HepG2 (cell line): ENCODE measurements around the gene C18orf54. TPM values are rescaled to one million over a fixed set of nuclear protein-coding genes. Genes with fewer than 3 reads are reported as not detected.

Experiments used
- ATAC-seq: fragments of 200-7000 bp; cut with Tn5 transposase; 3 replicates; pipeline ENCODE4 v1.9.1; 2020; ENCODE audit warnings: mild to moderate bottlenecking, moderate library complexity
- BruUV-seq: library from RNA; stranded (reverse); fragments of 400-500 nt; replicated peaks from 2 replicates; lab custom pipeline; 2021; lab: Mats Ljungman, UMichigan
- CTCF ChIA-PET: fragments of 300-600 bp; formaldehyde crosslinking; extraction: SDS; loops from one replicate; lab custom pipeline; 2021; ENCODE audit warnings: low total read pairs, inconsistent platforms, low intra/inter-chr PET ratio; lab: Yijun Ruan, JAX
- POLR2A ChIA-PET: fragments of 350-600 bp; sonication (Branson Sonifier 250); formaldehyde crosslinking; loops from one replicate; lab custom pipeline; 2020; ENCODE audit warnings: antibody characterized with exemption, inconsistent platforms; lab: Yijun Ruan, JAX
- DNase-seq: peaks from one replicate; pipeline ENCODE4 v3.0.0-alpha.2; 2015; ENCODE audit warnings: low spot score
- FAIRE-seq: peaks from 3 replicates; lab custom pipeline; 2011; peaks lifted over from hg19 to GRCh38; lab: Jason Lieb, UNC
- H2AFZ ChIP-seq: one replicate; pipeline ENCODE4 v1.6.1; 2011; ENCODE audit warnings: low read length, inconsistent platforms
- H3K27ac ChIP-seq: fragments of 300-600 bp; 3 replicates; pipeline ENCODE4 v1.8.0; 2011; ENCODE audit warnings: mixed run types, mild to moderate bottlenecking, mixed read lengths, low read length, inconsistent platforms; ENCODE audit not compliant: insufficient read depth; ENCODE audit errors: extremely low read length
- H3K27me3 ChIP-seq, 2 experiments: fragments of 200-600 bp in 1 of 2; 2 replicates in 1 of 2; 3 replicates in 1 of 2; pipeline versions ENCODE4 v1.6.0 to v1.8.0; 2011; ENCODE audit warnings: low read length in 2 of 2, mild to moderate bottlenecking in 2 of 2, moderate library complexity in 2 of 2, inconsistent platforms in 1 of 2; ENCODE audit not compliant: insufficient read depth in 2 of 2, control insufficient read depth in 1 of 2
- H3K36me3 ChIP-seq, 2 experiments: fragments of 200-600 bp in 1 of 2; replicated peaks in 1 of 2; 2 replicates in 1 of 2; 3 replicates in 1 of 2; pipeline versions ENCODE4 v1.5.1 to v1.8.0; 2011; ENCODE audit warnings: low read length in 2 of 2, inconsistent platforms in 1 of 2; ENCODE audit not compliant: insufficient read depth in 2 of 2, control insufficient read depth in 1 of 2
- H3K4me1 ChIP-seq: 2 replicates; pipeline ENCODE4 v1.5.1; 2012; ENCODE audit warnings: low read length, inconsistent platforms; ENCODE audit not compliant: insufficient read depth
- H3K4me2 ChIP-seq: 2 replicates; pipeline ENCODE4 v1.6.0; 2011; ENCODE audit warnings: low read depth, low read length, inconsistent platforms
- H3K4me3 ChIP-seq, 3 experiments: fragments of 200-600 bp in 1 of 3; sonication (generic), shearing (Covaris generic) in 1 of 3; replicated peaks in 1 of 3; 2 replicates each; pipeline ENCODE4 v1.5.1; 2011 to 2016; ENCODE audit warnings: low read length in 3 of 3, inconsistent platforms in 2 of 3, low read depth in 2 of 3, mild to moderate bottlenecking in 2 of 3, control low read depth in 1 of 3, mixed read lengths in 1 of 3; ENCODE audit not compliant: insufficient read depth in 1 of 3
- H3K79me2 ChIP-seq: one replicate; pipeline ENCODE4 v1.6.1; 2011; ENCODE audit warnings: low read length, inconsistent platforms; ENCODE audit not compliant: insufficient read depth
- H3K9ac ChIP-seq: 2 replicates; pipeline ENCODE4 v1.6.0; 2011; ENCODE audit warnings: mild to moderate bottlenecking, low read depth, low read length, inconsistent platforms; ENCODE audit not compliant: insufficient read depth
- H3K9me3 ChIP-seq: 2 replicates; pipeline ENCODE4 v1.5.1; 2012; ENCODE audit warnings: mild to moderate bottlenecking, low read length
- H4K20me1 ChIP-seq: 2 replicates; pipeline ENCODE4 v1.6.0; 2011; ENCODE audit warnings: inconsistent platforms, mild to moderate bottlenecking, low read length, moderate library complexity; ENCODE audit not compliant: insufficient read depth
- CCAR2 ChIP-seq: fragments of 200-400 bp; formaldehyde crosslinking; optimal IDR thresholded peaks from 2 replicates; pipeline ENCODE3; 2018; ENCODE audit warnings: low read depth, mild to moderate bottlenecking, low read length, moderate library complexity
- KDM3A ChIP-seq: IDR thresholded peaks from 2 replicates; pipeline ENCODE4 v1.6.1; 2018; ENCODE audit warnings: low read depth, missing compliant biosample characterization
- NR2C2 ChIP-seq: sonication (generic); formaldehyde crosslinking; IDR thresholded peaks from 2 replicates; pipeline ENCODE4 v1.4.0; 2020; ENCODE audit warnings: missing genetic modification reagents, mild to moderate bottlenecking, moderate library complexity, borderline replicate concordance
- SNAPC2 ChIP-seq: sonication (generic); formaldehyde crosslinking; IDR thresholded peaks from 2 replicates; pipeline ENCODE4 v1.8.1; 2022; ENCODE audit warnings: mild to moderate bottlenecking, missing genetic modification reagents
- SP5 ChIP-seq: IDR thresholded peaks from 2 replicates; pipeline ENCODE4 v1.6.1; 2016; ENCODE audit warnings: low read depth, borderline replicate concordance
- THAP9 ChIP-seq: sonication (generic); formaldehyde crosslinking; IDR thresholded peaks from 2 replicates; pipeline ENCODE4; 2020; ENCODE audit warnings: missing genetic modification reagents, mild to moderate bottlenecking, borderline replicate concordance
- ZNF598 ChIP-seq: sonication (generic); formaldehyde crosslinking; IDR thresholded peaks from 2 replicates; pipeline ENCODE4 v1.5.1; 2020; ENCODE audit warnings: mild to moderate bottlenecking, missing genetic modification reagents, borderline replicate concordance
- ZNF691 ChIP-seq: sonication (generic); formaldehyde crosslinking; IDR thresholded peaks from 2 replicates; pipeline ENCODE4 v1.4.0; 2020; ENCODE audit warnings: missing genetic modification reagents, low read depth, mild to moderate bottlenecking, borderline replicate concordance
- ZNF749 ChIP-seq: sonication (generic); formaldehyde crosslinking; IDR thresholded peaks from 2 replicates; pipeline ENCODE4 v1.8.0; 2022; ENCODE audit warnings: mild to moderate bottlenecking, missing genetic modification reagents, moderate library complexity, borderline replicate concordance
- ZNF790 ChIP-seq: sonication (generic); formaldehyde crosslinking; IDR thresholded peaks from 2 replicates; pipeline ENCODE4 v1.8.0; 2022; ENCODE audit warnings: missing genetic modification reagents, mild to moderate bottlenecking, borderline replicate concordance
- WGBS: methylation state at CpG from one replicate; pipeline ENCODE4 v1.1.6; 2017; ENCODE audit warnings: low lambda C conversion rate; 5-methylcytosine and 5-hydroxymethylcytosine counted together
- in situ Hi-C: cut with HindIII; loops from 2 replicates; pipeline ENCODE4 v1.10.0; 2017; ENCODE audit warnings: low pct_unique_long_range_greater_than_20kb; ENCODE audit not compliant: extremely low pct_ligation_motif_present
- intact Hi-C: fragments of 100-400 bp; cut with micrococcal nuclease; formaldehyde crosslinking; loops from one replicate; pipeline ENCODE4 v1.10.0; 2022; ENCODE audit not compliant: unreplicated experiment
- polyA plus RNA-seq, 8 experiments: library from polyadenylated mRNA; depleted of rRNA in 3 of 8; stranded (reverse) in 7 of 8; unstranded in 1 of 8; fragments of >200 nt; fragmentation: Illumina TruSeq in 4 of 8; extraction: Trizol in 4 of 8; gene quantifications; 2 replicates each; pipeline versions ENCODE4 v1.2.1 to v1.2.3, GENCODE V29; 2011 to 2016; ENCODE audit warnings: low read depth in 4 of 8, missing spikeins in 1 of 8, mixed read lengths in 1 of 8; ENCODE audit not compliant: insufficient read depth in 1 of 8
- total RNA-seq, 5 experiments: library from RNA; depleted of rRNA; stranded (reverse); fragments of >200 nt; fragmentation: Illumina TruSeq; extraction: Trizol; gene quantifications; 2 replicates each; pipeline ENCODE4 v1.2.3, GENCODE V29; 2016; ENCODE audit warnings: low read depth in 1 of 5

The C18orf54 gene
- total and polyA plus RNA-seq, 2 of the 13 experiments (the other 11 are each of a cell fraction or from before 2014, with no cell fraction given): 1.8 to 2.5 TPM

GRCh38 chr18:54388203-54389142 lies 30.8 kb downstream of the C18orf54 start (continued):
- no peak for TF ChIP-seq ZNF749 (CRISPR knock-in tag)
- TF ChIP-seq SNAPC2 (CRISPR knock-in tag): no peak
- no peak for TF ChIP-seq ZNF598 (CRISPR knock-in tag)
- TF ChIP-seq, all 625 proteins: peak for 45

- FAIRE-seq (no peak), ATAC-seq (peak; percentile 16; the same call in 2 of the 3 replicates), DNase-seq (no peak)
- H3K9ac ChIP-seq: no peak overlapping the region
- TF ChIP-seq NR2C2 (CRISPR knock-in tag) (no peak), SP5 (0 out of 2 replicates have a peak, but pooled peaks have one; percentile 5)
- WGBS: 0% methylated on average over 2 of the region's 2 CpGs
- BruUV-seq: no TSS peak
- H3K79me2 ChIP-seq: no peaks in the 10 kb centered on the region
- peak overlapping the region; percentile 59 for H3K4me2 ChIP-seq
- CTCF ChIA-PET: no interaction called here
- H3K4me3 ChIP-seq: no peak overlapping the region
- intact Hi-C loops (loop anchor here (10.0 kb wide), 1 partner anchor 566 kb away; the partner anchor contains the start of gene CCDC68), in situ Hi-C loops (no loop called here)
- H3K4me1 ChIP-seq: peaks cover 31% of the 10 kb centered on the region
- no peaks in the 10 kb centered on the region for H4K20me1 ChIP-seq
- no peaks in the 10 kb centered on the region for H3K36me3 ChIP-seq
- H2AFZ ChIP-seq: no peak overlapping the region
- no peak overlapping the region for H3K27ac ChIP-seq
- H3K27me3 ChIP-seq: no peaks in the 10 kb centered on the region
- POLR2A ChIA-PET: no interaction called here
- H3K9me3 ChIP-seq: no peaks in the 10 kb centered on the region
Measured at GRCh38 chr18:54389143-54389505, 31.4 kb downstream of the C18orf54 start.

GRCh38 chr18:54390838-54391237 lies 33.1 kb downstream of the C18orf54 start:
- ChIA-PET CTCF (no interaction called here), POLR2A (no interaction called here)
- no peaks in the 10 kb centered on the region for H3K36me3 ChIP-seq
- FAIRE-seq (no peak), ATAC-seq (no peak), DNase-seq (no peak)
- peaks cover 29% of the 10 kb centered on the region for H3K4me1 ChIP-seq
- H3K79me2 ChIP-seq: no peaks in the 10 kb centered on the region
- no peak overlapping the region for H3K27ac ChIP-seq
- no peaks in the 10 kb centered on the region; a peak in 1 of 5 replicates for H3K27me3 ChIP-seq
- H3K9me3 ChIP-seq: no peaks in the 10 kb centered on the region
- in situ Hi-C loops (no loop called here), intact Hi-C loops (no loop called here)
- no peak overlapping the region for H3K4me2 ChIP-seq
- H3K4me3 ChIP-seq: no peak overlapping the region
- BruUV-seq: no TSS peak
- H2AFZ ChIP-seq: no peak overlapping the region
- H4K20me1 ChIP-seq: no peaks in the 10 kb centered on the region
- WGBS: 7% methylated on average over 3 of the region's 3 CpGs
- H3K9ac ChIP-seq: no peak overlapping the region
- TF ChIP-seq ZNF691 (no peak), THAP9 (CRISPR knock-in tag) (no peak), KDM3A (CRISPR knock-in tag) (no peak), ZNF790 (CRISPR knock-in tag) (no peak), CCAR2 (no peak)
